ENCODE data around the gene SHFL.

Gene SHFL

GRCh38 chr19:10135551-10136334 is 49.6 kb downstream of the SHFL start:
- DNase-seq = no peak

- DNase-seq = no peak
Measured at GRCh38 chr19:10136936-10137335, 50.8 kb downstream of the SHFL start.

GRCh38 chr19:10137751-10138682 is 51.9 kb downstream of the SHFL start:
- no peak for DNase-seq

GRCh38 chr19:10138879-10139795 is 53.0 kb downstream of the SHFL start:
- DNase-seq = no peak

GRCh38 chr19:10139952-10140351 is 53.8 kb downstream of the SHFL start:
- DNase-seq = no peak

- no peak for DNase-seq
Measured at GRCh38 chr19:10141479-10141878, 55.4 kb downstream of the SHFL start.

- DNase-seq = no peak
Measured at GRCh38 chr19:10141973-10142372, 55.9 kb downstream of the SHFL start.

Measured in bone marrow (tissue), 2 donors.